ENCODE data around the gene SHQ1. TPM values are rescaled to one million over a fixed set of nuclear protein-coding genes. Genes with fewer than 3 reads are reported as not detected.

SHQ1 gene
- total and polyA plus RNA-seq, 2 experiments from 2014 or later, result 18.3 to 28.7 TPM

DNA sequence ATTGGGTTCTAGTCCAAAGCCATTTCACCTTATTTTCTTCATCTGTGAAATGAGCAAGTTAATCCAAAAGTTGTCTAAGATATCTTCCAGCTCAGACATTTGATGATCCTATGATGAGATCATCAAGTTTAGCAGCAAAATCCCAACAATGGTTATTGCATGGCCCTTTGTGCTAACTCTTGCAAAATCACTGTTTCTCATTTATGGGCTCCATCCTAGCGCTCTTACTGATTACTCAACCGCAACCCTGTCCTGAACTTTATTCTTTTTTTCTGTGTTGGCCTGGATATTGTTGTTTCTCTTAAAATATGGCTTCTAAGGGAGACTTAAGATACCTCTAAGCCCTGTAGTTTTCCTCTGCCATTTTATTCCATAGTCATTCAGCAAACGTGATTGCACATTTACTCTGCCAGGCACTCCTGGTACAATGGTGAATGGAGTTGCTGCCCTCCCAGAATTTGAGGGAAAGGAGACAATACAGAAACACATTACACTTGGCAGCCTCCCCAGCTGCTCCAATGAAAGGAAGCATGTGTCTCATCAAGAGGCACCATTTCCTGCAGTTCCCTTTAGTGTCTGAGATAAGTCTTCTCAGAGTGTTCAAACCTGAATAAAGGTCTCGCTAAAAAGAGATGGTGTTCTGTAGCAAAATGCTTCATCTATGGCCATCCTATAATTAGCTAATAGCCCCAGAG lies 44.0 kb upstream of the SHQ1 start:
- Mint-ChIP-seq H3K36me3 (ENCODE audit: low read depth) (no peaks in the 10 kb centered on the region), H3K27ac (no peak overlapping the region), H3K4me1 (peaks cover 23% of the 10 kb centered on the region), H3K27me3 (ENCODE audit: insufficient read depth, low read depth, poor library complexity) (peaks cover 17% of the 10 kb centered on the region), H3K9me3 (no peaks in the 10 kb centered on the region), H3K4me3 (no peak overlapping the region)
- no peak overlapping the region for H3K4me3 ChIP-seq
- no peak overlapping the region for H3K27ac ChIP-seq (ENCODE audit: low read depth)
- no peak overlapping the region for H3K4me2 ChIP-seq
- no peaks in the 10 kb centered on the region for H3K9me2 ChIP-seq (ENCODE audit: insufficient read depth)
- no peak for DNase-seq (ENCODE audit: low spot score)
- TF ChIP-seq STAT1 (IDR thresholded peaks at IDR 0.05; ENCODE audit: unreplicated experiment) (no peak), JUNB (IDR thresholded peaks at IDR 0.05; ENCODE audit: unreplicated experiment) (no peak), EZH2phosphoT487 (IDR thresholded peaks at IDR 0.05; ENCODE audit: unreplicated experiment) (no peak), POLR2AphosphoS5 (IDR thresholded peaks at IDR 0.05; ENCODE audit: low read depth) (no peak), EZH2 (IDR thresholded peaks at IDR 0.05; ENCODE audit: low read depth, unreplicated experiment) (no peak), ZNF331 (CRISPR knock-in tag; IDR thresholded peaks at IDR 0.05; ENCODE audit: low read depth) (no peak), NANOG (IDR thresholded peaks at IDR 0.05; ENCODE audit: borderline replicate concordance) (no peak), CREB1 (CRISPR knock-in tag; IDR thresholded peaks at IDR 0.05; ENCODE audit: low read depth) (no peak), ZNF114 (CRISPR knock-in tag; IDR thresholded peaks at IDR 0.05) (no peak)
- TF ChIP-seq, protein P1, sequence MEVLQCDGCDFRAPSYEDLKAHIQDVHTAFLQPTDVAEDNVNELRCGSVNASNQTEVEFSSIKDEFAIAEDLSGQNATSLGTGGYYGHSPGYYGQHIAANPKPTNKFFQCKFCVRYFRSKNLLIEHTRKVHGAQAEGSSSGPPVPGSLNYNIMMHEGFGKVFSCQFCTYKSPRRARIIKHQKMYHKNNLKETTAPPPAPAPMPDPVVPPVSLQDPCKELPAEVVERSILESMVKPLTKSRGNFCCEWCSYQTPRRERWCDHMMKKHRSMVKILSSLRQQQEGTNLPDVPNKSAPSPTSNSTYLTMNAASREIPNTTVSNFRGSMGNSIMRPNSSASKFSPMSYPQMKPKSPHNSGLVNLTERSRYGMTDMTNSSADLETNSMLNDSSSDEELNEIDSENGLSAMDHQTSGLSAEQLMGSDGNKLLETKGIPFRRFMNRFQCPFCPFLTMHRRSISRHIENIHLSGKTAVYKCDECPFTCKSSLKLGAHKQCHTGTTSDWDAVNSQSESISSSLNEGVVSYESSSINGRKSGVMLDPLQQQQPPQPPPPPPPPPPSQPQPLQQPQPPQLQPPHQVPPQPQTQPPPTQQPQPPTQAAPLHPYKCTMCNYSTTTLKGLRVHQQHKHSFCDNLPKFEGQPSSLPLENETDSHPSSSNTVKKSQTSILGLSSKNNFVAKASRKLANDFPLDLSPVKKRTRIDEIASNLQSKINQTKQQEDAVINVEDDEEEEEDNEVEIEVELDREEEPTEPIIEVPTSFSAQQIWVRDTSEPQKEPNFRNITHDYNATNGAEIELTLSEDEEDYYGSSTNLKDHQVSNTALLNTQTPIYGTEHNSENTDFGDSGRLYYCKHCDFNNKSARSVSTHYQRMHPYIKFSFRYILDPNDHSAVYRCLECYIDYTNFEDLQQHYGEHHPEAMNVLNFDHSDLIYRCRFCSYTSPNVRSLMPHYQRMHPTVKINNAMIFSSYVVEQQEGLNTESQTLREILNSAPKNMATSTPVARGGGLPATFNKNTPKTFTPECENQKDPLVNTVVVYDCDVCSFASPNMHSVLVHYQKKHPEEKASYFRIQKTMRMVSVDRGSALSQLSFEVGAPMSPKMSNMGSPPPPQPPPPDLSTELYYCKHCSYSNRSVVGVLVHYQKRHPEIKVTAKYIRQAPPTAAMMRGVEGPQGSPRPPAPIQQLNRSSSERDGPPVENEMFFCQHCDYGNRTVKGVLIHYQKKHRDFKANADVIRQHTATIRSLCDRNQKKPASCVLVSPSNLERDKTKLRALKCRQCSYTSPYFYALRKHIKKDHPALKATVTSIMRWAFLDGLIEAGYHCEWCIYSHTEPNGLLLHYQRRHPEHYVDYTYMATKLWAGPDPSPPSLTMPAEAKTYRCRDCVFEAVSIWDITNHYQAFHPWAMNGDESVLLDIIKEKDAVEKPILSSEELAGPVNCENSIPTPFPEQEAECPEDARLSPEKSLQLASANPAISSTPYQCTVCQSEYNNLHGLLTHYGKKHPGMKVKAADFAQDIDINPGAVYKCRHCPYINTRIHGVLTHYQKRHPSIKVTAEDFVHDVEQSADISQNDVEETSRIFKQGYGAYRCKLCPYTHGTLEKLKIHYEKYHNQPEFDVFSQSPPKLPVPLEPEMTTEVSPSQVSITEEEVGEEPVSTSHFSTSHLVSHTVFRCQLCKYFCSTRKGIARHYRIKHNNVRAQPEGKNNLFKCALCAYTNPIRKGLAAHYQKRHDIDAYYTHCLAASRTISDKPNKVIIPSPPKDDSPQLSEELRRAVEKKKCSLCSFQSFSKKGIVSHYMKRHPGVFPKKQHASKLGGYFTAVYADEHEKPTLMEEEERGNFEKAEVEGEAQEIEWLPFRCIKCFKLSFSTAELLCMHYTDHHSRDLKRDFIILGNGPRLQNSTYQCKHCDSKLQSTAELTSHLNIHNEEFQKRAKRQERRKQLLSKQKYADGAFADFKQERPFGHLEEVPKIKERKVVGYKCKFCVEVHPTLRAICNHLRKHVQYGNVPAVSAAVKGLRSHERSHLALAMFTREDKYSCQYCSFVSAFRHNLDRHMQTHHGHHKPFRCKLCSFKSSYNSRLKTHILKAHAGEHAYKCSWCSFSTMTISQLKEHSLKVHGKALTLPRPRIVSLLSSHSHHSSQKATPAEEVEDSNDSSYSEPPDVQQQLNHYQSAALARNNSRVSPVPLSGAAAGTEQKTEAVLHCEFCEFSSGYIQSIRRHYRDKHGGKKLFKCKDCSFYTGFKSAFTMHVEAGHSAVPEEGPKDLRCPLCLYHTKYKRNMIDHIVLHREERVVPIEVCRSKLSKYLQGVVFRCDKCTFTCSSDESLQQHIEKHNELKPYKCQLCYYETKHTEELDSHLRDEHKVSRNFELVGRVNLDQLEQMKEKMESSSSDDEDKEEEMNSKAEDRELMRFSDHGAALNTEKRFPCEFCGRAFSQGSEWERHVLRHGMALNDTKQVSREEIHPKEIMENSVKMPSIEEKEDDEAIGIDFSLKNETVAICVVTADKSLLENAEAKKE (CRISPR knock-in tag; IDR thresholded peaks at IDR 0.05), result no peak
- TF ChIP-seq, protein P2, sequence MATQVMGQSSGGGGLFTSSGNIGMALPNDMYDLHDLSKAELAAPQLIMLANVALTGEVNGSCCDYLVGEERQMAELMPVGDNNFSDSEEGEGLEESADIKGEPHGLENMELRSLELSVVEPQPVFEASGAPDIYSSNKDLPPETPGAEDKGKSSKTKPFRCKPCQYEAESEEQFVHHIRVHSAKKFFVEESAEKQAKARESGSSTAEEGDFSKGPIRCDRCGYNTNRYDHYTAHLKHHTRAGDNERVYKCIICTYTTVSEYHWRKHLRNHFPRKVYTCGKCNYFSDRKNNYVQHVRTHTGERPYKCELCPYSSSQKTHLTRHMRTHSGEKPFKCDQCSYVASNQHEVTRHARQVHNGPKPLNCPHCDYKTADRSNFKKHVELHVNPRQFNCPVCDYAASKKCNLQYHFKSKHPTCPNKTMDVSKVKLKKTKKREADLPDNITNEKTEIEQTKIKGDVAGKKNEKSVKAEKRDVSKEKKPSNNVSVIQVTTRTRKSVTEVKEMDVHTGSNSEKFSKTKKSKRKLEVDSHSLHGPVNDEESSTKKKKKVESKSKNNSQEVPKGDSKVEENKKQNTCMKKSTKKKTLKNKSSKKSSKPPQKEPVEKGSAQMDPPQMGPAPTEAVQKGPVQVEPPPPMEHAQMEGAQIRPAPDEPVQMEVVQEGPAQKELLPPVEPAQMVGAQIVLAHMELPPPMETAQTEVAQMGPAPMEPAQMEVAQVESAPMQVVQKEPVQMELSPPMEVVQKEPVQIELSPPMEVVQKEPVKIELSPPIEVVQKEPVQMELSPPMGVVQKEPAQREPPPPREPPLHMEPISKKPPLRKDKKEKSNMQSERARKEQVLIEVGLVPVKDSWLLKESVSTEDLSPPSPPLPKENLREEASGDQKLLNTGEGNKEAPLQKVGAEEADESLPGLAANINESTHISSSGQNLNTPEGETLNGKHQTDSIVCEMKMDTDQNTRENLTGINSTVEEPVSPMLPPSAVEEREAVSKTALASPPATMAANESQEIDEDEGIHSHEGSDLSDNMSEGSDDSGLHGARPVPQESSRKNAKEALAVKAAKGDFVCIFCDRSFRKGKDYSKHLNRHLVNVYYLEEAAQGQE (IDR thresholded peaks at IDR 0.05; ENCODE audit: unreplicated experiment), result no peak
- TF ChIP-seq, protein P3, sequence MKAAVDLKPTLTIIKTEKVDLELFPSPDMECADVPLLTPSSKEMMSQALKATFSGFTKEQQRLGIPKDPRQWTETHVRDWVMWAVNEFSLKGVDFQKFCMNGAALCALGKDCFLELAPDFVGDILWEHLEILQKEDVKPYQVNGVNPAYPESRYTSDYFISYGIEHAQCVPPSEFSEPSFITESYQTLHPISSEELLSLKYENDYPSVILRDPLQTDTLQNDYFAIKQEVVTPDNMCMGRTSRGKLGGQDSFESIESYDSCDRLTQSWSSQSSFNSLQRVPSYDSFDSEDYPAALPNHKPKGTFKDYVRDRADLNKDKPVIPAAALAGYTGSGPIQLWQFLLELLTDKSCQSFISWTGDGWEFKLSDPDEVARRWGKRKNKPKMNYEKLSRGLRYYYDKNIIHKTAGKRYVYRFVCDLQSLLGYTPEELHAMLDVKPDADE (IDR thresholded peaks at IDR 0.05), result no peak
- TF ChIP-seq, protein P4, sequence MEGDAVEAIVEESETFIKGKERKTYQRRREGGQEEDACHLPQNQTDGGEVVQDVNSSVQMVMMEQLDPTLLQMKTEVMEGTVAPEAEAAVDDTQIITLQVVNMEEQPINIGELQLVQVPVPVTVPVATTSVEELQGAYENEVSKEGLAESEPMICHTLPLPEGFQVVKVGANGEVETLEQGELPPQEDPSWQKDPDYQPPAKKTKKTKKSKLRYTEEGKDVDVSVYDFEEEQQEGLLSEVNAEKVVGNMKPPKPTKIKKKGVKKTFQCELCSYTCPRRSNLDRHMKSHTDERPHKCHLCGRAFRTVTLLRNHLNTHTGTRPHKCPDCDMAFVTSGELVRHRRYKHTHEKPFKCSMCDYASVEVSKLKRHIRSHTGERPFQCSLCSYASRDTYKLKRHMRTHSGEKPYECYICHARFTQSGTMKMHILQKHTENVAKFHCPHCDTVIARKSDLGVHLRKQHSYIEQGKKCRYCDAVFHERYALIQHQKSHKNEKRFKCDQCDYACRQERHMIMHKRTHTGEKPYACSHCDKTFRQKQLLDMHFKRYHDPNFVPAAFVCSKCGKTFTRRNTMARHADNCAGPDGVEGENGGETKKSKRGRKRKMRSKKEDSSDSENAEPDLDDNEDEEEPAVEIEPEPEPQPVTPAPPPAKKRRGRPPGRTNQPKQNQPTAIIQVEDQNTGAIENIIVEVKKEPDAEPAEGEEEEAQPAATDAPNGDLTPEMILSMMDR (conservative IDR thresholded peaks at IDR 0.05; ENCODE audit: low read depth in 2 of 2), result no peak
- peaks cover 34% of the 10 kb centered on the region for H3K27me3 ChIP-seq (ENCODE audit: insufficient read depth)
- H3K4me1 ChIP-seq (ENCODE audit: insufficient read depth), result peaks cover 10% of the 10 kb centered on the region
- H3K36me3 ChIP-seq (ENCODE audit: insufficient read depth), result no peaks in the 10 kb centered on the region
- no peaks in the 10 kb centered on the region for H3K79me2 ChIP-seq (replicated peaks; ENCODE audit: insufficient read depth)
- no peak for ATAC-seq
- no peaks in the 10 kb centered on the region for H3F3A ChIP-seq (replicated peaks; ENCODE audit: low read depth)
- H2AFZ ChIP-seq, result no peak overlapping the region
- H4K20me1 ChIP-seq (replicated peaks; ENCODE audit: insufficient read depth), result peaks cover 8% of the 10 kb centered on the region; the same call in 1 of the 2 replicates
